Naive thymus-derived CD8-positive, alpha-beta T cell (primary cell): Measurements from ENCODE around the gene ARHGDIA. TPM values are rescaled to one million over a fixed set of nuclear protein-coding genes. Genes with fewer than 3 reads are reported as not detected.
"Not testable (repeated sequence)": the region's sequence is repeated elsewhere in the genome, so short reads cannot be mapped to it uniquely, and the experiment has no call there.

Experiments used
- ATAC-seq, 2 donors: fragments of 150-1000 bp; cut with Tn5 transposase in 1 of 2; sonication (Bioruptor Pico), chemical (Tn5 transposase) in 1 of 2; 1 replicate in 1 of 2; 2 replicates in 1 of 2; pipeline ENCODE4 v1.10.0; 2021; ENCODE audit warnings: mild to moderate bottlenecking in 2 of 2, moderate library complexity in 2 of 2
- POLR2A ChIA-PET: fragments of 350-600 bp; sonication (Branson Sonifier 250); formaldehyde crosslinking; loops from one replicate; lab custom pipeline; 2021; ENCODE audit warnings: antibody characterized with exemption; lab: Charles Lee
- DNase-seq, 10 donors: peaks; one replicate each; pipeline versions ENCODE4 v3.0.0 to v3.0.0-alpha.2; 2020 to 2022
- H3K27ac Mint-ChIP-seq, 10 donors: one replicate each; pipeline ENCODE4 v1.8.0; 2020 to 2022; ENCODE audit warnings: mild to moderate bottlenecking in 10 of 10, mixed read lengths in 10 of 10, moderate library complexity in 4 of 10, inconsistent platforms in 1 of 10
- H3K27me3 Mint-ChIP-seq, 5 donors: one replicate each; pipeline ENCODE4 v1.8.0; 2021 to 2022; ENCODE audit warnings: mixed read lengths in 5 of 5
- H3K36me3 Mint-ChIP-seq, 3 donors: one replicate each; pipeline ENCODE4 v1.8.0; 2020 to 2022; ENCODE audit warnings: mixed read lengths in 3 of 3, mild to moderate bottlenecking in 2 of 3, inconsistent platforms in 1 of 3
- H3K4me1 Mint-ChIP-seq, 4 donors: one replicate each; pipeline ENCODE4 v1.8.0; 2021 to 2022; ENCODE audit warnings: mixed read lengths in 4 of 4
- H3K4me3 Mint-ChIP-seq, 10 donors: one replicate each; pipeline ENCODE4 v1.8.0; 2020 to 2022; ENCODE audit warnings: mild to moderate bottlenecking in 10 of 10, mixed read lengths in 10 of 10, moderate library complexity in 6 of 10, inconsistent platforms in 1 of 10
- H3K9me3 Mint-ChIP-seq, 9 donors: one replicate each; pipeline ENCODE4 v1.8.0; 2020 to 2022; ENCODE audit warnings: mixed read lengths in 9 of 9, mild to moderate bottlenecking in 3 of 9, inconsistent platforms in 1 of 9, moderate library complexity in 1 of 9
- polyA plus RNA-seq, 3 donors: library from polyadenylated mRNA; unstranded; fragments of 300-500 nt; fragmentation: Illumina TruSeq; gene quantifications; one replicate each; pipeline ENCODE4 v1.2.3, GENCODE V29; 2021
- total RNA-seq, 8 experiments: library from RNA in 2 of 8; stranded (reverse) in 2 of 8; gene quantifications; one replicate each; pipeline ENCODE4 v1.2.3 and lab custom pipeline; 2021 to 2026

The ARHGDIA gene
- total RNA-seq (100 to 1,000 TPM; 317 to 343 TPM), polyA plus RNA-seq (100 to 1,000 TPM in 1 of 3 donors, 10 to 100 TPM in 2; 55.1 to 102 (median 87.2) TPM), total RNA-seq (lab: John Stamatoyannopoulos, UW) (127 to 180 (median 171) reads per million in 6 experiments)

GRCh38 chr17:81870981-81871386, at the start of gene ARHGDIA:
Gene ARHGDIA, minus strand, starts transcription at chr17:81871337. Its CDS starts 1,407 bp downstream, at chr17:81869930.
- Mint-ChIP-seq H3K4me3 (peak within 1 kb of the TSS; percentile 83 to 94 (median 88)), H3K27ac (peak within 1 kb of the TSS; percentile 88 to 98 (median 95)), H3K4me1 (peaks cover 11 to 50% (median 37%) of the 10 kb centered on the region in 4 donors), H3K27me3 (no peaks in the 10 kb centered on the region), H3K9me3 (no peaks in the 10 kb centered on the region), H3K36me3 (peaks cover 0 to 26% (median 2%) of the 10 kb centered on the region in 3 donors)
- POLR2A ChIA-PET = interaction anchor here (0.6 to 6.9 kb wide), 21 partner anchors 9 to 648 kb away, joined by 3 to 71 read pairs (median 5); partner anchors contain the start of genes ACTG1, ALYREF, ANAPC11 and ARL16
- peak; percentile 59 to 74 for ATAC-seq
- DNase-seq = no peak

GRCh38 chr17:81918832-81919545, 47.9 kb upstream of the ARHGDIA start:
- Mint-ChIP-seq H3K9me3 (no peaks in the 10 kb centered on the region), H3K4me3 (peak overlapping the region in 9 of 10 donors; percentile 24 to 93 (median 88)), H3K27ac (peak overlapping the region in 8 of 10 donors; percentile 55 to 93 (median 84)), H3K4me1 (peaks cover 14 to 44% (median 29%) of the 10 kb centered on the region in 4 donors), H3K36me3 (peaks cover 0 to 17% (median 0%) of the 10 kb centered on the region in 3 donors), H3K27me3 (no peaks in the 10 kb centered on the region)
- no peak for DNase-seq
- POLR2A ChIA-PET = interaction anchor here (0.6 kb wide), 1 partner anchor 153 kb away, joined by 4 read pairs; no protein-coding TSS in a partner anchor
- no peak for ATAC-seq

- Mint-ChIP-seq H3K36me3 (peaks cover 0 to 19% (median 2%) of the 10 kb centered on the region in 3 donors), H3K4me1 (peaks cover 14 to 40% (median 29%) of the 10 kb centered on the region in 4 donors), H3K27ac (peak overlapping the region; percentile 55 to 93 (median 86)), H3K4me3 (peak overlapping the region; percentile 82 to 94 (median 90))
- not testable (repeated sequence) for H3K9me3 Mint-ChIP-seq, DNase-seq, H3K27me3 Mint-ChIP-seq
- POLR2A ChIA-PET = interaction anchor here (0.6 to 5.8 kb wide), 3 partner anchors 26 to 154 kb away, joined by 4 to 35 read pairs (median 4); partner anchors contain the start of genes ANAPC11 and ARHGDIA
- ATAC-seq = peak; percentile 8 to 21
Measured at GRCh38 chr17:81918333-81918669, 47.2 kb upstream of the ARHGDIA start.

- peak; percentile 91 for ATAC-seq
- Mint-ChIP-seq H3K4me3 (peak within 1 kb of the TSS; percentile 82 to 94 (median 90)), H3K9me3 (no peaks in the 10 kb centered on the region), H3K27me3 (no peaks in the 10 kb centered on the region), H3K4me1 (peaks cover 14 to 40% (median 29%) of the 10 kb centered on the region in 4 donors), H3K36me3 (peaks cover 0 to 23% (median 4%) of the 10 kb centered on the region in 3 donors), H3K27ac (peak within 1 kb of the TSS; percentile 55 to 93 (median 86))
- POLR2A ChIA-PET = interaction anchor here (0.6 to 5.8 kb wide), 14 partner anchors 9 to 209 kb away, joined by 3 to 35 read pairs (median 4); partner anchors contain the start of genes ANAPC11, ARHGDIA, MAFG and PYCR1
- DNase-seq = peak; percentile 73 to 90 (median 82)
Measured at GRCh38 chr17:81917565-81918332, 46.6 kb upstream of the ARHGDIA start, which contains the start of gene SIRT7. Gene SIRT7, minus strand, starts transcription at chr17:81918176. Its CDS starts 45 bp downstream, at chr17:81918131.

- DNase-seq = no peak
- Mint-ChIP-seq H3K9me3 (no peaks in the 10 kb centered on the region), H3K27ac (peak overlapping the region in 5 of 10 donors; percentile 18 to 79 (median 59)), H3K4me1 (peaks cover 14 to 45% (median 35%) of the 10 kb centered on the region in 4 donors), H3K27me3 (no peaks in the 10 kb centered on the region), H3K36me3 (peaks cover 0 to 28% (median 4%) of the 10 kb centered on the region in 3 donors), H3K4me3 (peak overlapping the region; percentile 75 to 88 (median 83))
- no peak for ATAC-seq
- POLR2A ChIA-PET = interaction anchor here (0.6 to 5.8 kb wide), 9 partner anchors 9 to 114 kb away, joined by 3 to 35 read pairs (median 4); partner anchors contain the start of genes ANAPC11, ARHGDIA, MAFG and PYCR1
Measured at GRCh38 chr17:81916234-81917001, 45.3 kb upstream of the ARHGDIA start.

GRCh38 chr17:81915331-81915730, 44.2 kb upstream of the ARHGDIA start:
- Mint-ChIP-seq H3K9me3 (no peaks in the 10 kb centered on the region), H3K4me1 (peaks cover 14 to 45% (median 34%) of the 10 kb centered on the region in 4 donors), H3K36me3 (peaks cover 0 to 28% (median 4%) of the 10 kb centered on the region in 3 donors), H3K27ac (no peak overlapping the region), H3K4me3 (peak overlapping the region in 2 of 10 donors; percentile 7 to 58), H3K27me3 (no peaks in the 10 kb centered on the region)
- POLR2A ChIA-PET = interaction anchor here (5.8 kb wide), 1 partner anchor 45 kb away, joined by 35 read pairs; the partner anchor contains the start of gene ARHGDIA
- ATAC-seq (no peak), DNase-seq (no peak)

- no peak for ATAC-seq
- H3K27ac Mint-ChIP-seq = no peak overlapping the region
- H3K36me3 Mint-ChIP-seq = peaks cover 0 to 28% (median 4%) of the 10 kb centered on the region in 3 donors
- POLR2A ChIA-PET = interaction anchor here (1.9 to 5.8 kb wide), 2 partner anchors 13 to 43 kb away, joined by 6 to 35 read pairs; partner anchors contain the start of genes ARHGDIA and MAFG
- no peaks in the 10 kb centered on the region for H3K27me3 Mint-ChIP-seq
- H3K4me1 Mint-ChIP-seq = peaks cover 13 to 48% (median 34%) of the 10 kb centered on the region in 4 donors
- no peak for DNase-seq
- H3K9me3 Mint-ChIP-seq = no peaks in the 10 kb centered on the region
- H3K4me3 Mint-ChIP-seq = peak overlapping the region in 2 of 10 donors; percentile 10 to 18
Measured at GRCh38 chr17:81914103-81914850, 43.1 kb upstream of the ARHGDIA start.

GRCh38 chr17:81913394-81914102, 42.4 kb upstream of the ARHGDIA start:
- H3K4me1 Mint-ChIP-seq = peaks cover 8 to 42% (median 31%) of the 10 kb centered on the region in 4 donors
- peak overlapping the region in 2 of 10 donors; percentile 3 to 56 for H3K27ac Mint-ChIP-seq
- ATAC-seq = no peak
- peak overlapping the region in 3 of 10 donors; percentile 16 to 34 (median 26) for H3K4me3 Mint-ChIP-seq
- POLR2A ChIA-PET = interaction anchor here (0.7 to 5.8 kb wide), 4 partner anchors 14 to 43 kb away, joined by 3 to 35 read pairs (median 7); partner anchors contain the start of genes ARHGDIA and MAFG
- no peaks in the 10 kb centered on the region for H3K9me3 Mint-ChIP-seq
- H3K36me3 Mint-ChIP-seq = peaks cover 0 to 30% (median 4%) of the 10 kb centered on the region in 3 donors
- no peak for DNase-seq
- H3K27me3 Mint-ChIP-seq = no peaks in the 10 kb centered on the region

GRCh38 chr17:81912441-81913309, 41.5 kb upstream of the ARHGDIA start:
- ATAC-seq = no peak
- peak overlapping the region in 3 of 10 donors; percentile 3 to 56 (median 34) for H3K27ac Mint-ChIP-seq
- peak overlapping the region in 8 of 10 donors; percentile 29 to 84 (median 47) for H3K4me3 Mint-ChIP-seq
- DNase-seq = no peak
- H3K36me3 Mint-ChIP-seq = peaks cover 0 to 31% (median 4%) of the 10 kb centered on the region in 3 donors
- peaks cover 8 to 37% (median 23%) of the 10 kb centered on the region in 4 donors for H3K4me1 Mint-ChIP-seq
- H3K9me3 Mint-ChIP-seq = no peaks in the 10 kb centered on the region
- no peaks in the 10 kb centered on the region for H3K27me3 Mint-ChIP-seq
- POLR2A ChIA-PET = interaction anchor here (0.6 to 5.8 kb wide), 4 partner anchors 15 to 42 kb away, joined by 4 to 35 read pairs (median 7); partner anchors contain the start of genes ARHGDIA and MAFG
